ENCODE results near the gene DENND4A.
"Not testable (repeated sequence)": the region's sequence is repeated elsewhere in the genome, so short reads cannot be mapped to it uniquely, and the experiment has no call there.

The DENND4A gene

DNA sequence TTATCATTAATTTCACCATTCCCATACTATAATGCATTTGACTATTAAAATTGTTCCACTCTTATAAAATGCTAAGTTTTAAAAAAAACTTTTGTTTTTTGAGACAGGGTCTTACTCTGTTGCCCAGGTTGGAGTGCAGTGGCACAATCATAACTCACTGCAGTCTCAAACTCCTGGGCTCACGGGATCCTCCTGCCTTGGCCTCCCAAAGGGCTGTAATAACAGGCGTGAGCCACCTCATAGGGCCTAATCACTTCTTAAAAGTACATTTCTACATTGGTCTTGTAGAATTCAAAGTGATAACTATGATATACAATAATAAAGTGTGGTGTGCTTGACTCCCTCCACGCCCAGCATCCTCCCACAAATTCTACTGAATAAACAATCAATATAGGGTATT lies 3.0 kb downstream of the DENND4A start:
- DNase-seq (ENCODE audit: low spot score): no peak

DNA sequence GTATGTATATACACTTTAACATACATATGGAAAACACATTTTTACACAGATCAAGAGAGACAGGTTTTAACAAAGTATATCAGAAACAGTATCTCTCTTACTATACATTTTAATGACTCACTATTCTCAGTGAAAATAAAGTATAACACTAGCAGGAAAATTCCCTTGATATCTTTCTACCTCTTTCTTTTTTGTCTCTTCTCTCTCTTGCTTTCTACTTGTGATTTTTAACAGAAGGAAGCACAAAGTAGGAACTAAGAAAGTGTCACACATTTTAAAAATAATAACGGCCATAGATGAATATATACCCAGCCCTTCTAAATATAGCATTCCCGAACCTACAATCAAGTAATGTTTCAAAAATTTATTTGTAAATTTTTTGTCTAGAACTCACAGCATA lies 4.8 kb downstream of the DENND4A start:
- DNase-seq (ENCODE audit: low spot score): no peak

DNA sequence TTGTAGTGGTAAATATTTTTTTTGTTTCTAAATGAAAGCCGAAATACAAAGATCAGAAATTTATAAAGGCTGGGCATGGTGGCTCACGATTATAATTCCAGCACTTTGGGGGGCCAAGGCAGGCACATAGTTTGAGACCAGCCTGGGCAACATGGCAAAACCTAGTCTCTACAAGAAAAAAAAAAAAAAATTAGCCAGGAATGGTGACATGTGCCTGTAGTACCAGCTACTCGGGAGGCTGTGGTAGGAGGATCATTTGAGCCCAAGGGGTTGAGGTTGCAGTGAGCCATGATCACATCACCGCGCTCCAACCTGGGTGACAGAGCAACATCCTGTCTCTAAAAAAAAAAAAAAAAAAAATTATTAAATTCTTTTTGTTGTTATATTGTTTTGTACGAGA lies 6.9 kb downstream of the DENND4A start:
- no peak for DNase-seq (ENCODE audit: low spot score)

DNA sequence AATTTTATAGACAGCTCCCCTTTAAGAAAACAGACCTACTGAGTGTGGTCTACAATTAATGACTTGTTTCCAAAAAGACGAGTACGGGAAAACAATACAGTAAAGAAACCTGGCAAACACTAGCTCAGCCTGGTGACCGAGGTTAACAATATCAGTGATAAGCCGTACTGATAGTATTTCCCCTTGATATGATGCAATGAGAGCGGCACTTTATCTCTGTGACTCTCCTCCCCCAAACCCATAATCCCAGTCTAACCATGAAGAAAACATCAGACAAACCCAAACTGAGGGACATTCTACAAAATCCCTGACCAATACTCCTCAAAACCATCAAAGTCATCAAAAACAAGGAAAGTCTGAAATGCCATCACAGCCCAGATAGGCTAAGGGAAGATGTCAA lies 8.2 kb downstream of the DENND4A start:
- DNase-seq (ENCODE audit: low spot score): no peak

DNA sequence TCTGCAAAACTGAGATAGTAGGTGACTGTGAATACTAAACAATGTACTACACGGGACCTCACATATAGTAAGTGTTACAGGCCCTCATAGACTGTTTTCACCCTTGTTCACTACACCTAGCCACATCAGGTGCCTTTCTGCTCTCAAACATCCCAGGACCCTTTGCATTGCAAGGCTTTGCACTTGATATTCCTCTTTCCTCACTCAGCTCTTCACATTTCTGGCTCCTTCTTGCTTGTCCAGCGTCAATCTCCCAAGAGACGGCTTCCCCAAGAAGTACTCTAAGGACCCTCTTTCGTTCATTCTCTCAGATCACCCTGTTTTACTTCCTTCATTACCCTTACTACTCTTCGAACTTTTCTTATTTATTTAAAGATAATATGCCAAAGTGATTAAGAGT lies 10.0 kb downstream of the DENND4A start:
- DNase-seq (ENCODE audit: low spot score): no peak

DNA sequence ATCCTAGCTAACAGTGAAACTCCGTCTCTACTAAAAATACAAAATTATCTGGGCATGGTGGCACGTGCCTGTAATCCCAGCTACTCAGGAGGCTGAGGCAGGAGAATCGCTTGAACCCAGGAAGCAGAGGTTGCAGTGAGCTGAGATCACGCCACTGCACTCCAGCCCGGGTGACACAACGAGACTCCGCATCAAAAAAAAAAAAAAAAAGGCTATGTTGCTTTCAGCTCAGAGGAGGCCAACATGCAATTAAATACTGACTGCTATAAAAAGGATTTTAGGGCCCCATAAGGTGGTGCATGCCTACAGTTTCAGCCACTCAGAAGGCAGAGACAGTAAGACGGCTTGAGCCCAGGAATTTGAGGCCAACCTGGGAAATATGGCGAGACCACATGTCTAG lies 13.4 kb downstream of the DENND4A start:
- not testable (repeated sequence) for DNase-seq (ENCODE audit: low spot score)

DNA sequence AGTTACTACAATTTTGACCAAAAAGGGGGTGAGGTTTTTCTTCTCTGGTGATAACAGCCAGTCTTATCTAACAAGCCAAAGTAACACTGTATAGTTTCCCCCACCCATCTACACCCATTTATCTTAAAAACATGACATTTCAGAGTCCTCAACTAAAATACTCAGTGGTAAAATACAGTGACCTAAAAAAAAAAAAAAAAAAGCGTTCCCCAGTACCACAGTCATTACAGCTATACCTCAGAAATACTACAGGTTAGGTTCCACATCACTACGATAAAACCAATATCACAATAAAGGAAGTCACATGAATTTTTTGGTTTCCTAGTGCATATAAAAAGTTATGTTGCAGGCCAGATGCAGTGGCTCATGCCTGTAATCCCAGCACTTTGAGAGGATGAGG lies 13.8 kb downstream of the DENND4A start:
- DNase-seq (ENCODE audit: low spot score): peak; percentile 66

DNA sequence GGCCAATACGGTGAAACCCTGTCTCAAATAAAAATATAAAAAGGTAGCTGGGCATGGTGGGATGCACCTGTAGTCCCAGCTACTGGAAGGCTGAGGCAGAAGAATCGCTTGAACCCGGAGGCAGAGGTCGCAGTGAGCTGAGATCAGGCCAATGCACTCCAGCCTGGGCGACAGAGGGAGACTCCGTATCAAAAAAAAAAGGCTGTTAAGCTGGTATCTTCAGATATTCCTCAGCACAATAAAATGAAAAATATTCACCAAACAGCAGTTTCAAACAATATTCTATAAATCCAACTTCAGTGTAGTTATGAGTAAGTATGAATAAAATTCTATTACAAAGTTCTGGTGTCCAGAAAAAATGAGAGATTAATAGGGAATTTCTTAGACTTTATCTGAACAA lies 14.2 kb downstream of the DENND4A start:
- DNase-seq (ENCODE audit: low spot score): peak; percentile 56

DNA sequence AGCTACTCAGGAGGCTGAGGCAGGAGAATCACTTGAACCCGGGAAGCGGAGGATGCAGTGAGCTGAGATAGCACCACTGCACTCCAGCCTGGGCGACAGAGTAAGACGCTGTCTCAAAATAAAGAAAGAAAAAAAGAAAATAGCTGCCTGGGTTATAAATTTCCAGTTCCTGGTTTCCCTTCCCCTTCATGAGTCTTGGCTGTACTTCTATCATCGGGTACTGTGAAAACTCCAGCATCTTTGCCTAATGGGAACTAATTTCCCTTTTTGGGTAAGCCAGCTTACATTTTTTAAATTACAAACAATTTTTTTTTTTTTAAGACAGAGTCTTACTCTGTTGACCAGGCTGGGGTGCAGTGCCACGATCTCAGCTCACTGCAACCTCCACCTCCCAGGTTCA lies 15.0 kb downstream of the DENND4A start:
- DNase-seq (ENCODE audit: low spot score): no peak

DNA sequence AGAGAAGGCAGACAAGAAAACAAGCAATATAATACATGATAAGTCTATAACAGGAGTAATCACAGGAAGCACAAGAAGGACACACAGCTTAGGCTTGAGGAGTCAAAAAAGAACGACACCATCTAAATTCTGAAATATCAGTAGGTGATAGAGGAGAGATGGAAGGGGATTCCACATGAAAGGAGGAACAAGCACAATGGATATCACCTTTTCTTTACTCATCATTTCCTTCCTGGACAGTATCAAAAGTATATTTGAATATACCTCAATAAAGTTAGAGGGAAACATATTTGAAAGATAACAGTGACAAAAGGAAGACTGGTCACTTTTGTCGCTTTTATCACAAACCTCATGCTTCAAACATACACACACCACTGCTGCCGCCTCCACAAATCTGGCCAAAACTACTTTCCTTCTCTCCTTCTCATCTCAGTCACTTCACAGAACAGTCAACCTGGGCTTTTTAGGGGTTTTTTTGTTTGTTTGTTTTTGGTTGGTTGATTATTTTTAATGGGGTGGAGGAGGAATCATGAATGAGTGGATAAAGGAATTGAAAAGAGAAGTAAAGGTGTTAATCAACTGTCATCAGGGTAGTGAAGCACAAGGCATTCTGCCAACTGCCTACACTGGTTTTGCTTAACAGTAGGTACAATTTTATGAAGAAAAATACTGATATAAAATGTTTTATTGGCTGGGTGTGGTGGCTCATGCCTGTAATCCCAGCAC lies 18.5 kb downstream of the DENND4A start:
- DNase-seq (ENCODE audit: low spot score): no peak

DNA sequence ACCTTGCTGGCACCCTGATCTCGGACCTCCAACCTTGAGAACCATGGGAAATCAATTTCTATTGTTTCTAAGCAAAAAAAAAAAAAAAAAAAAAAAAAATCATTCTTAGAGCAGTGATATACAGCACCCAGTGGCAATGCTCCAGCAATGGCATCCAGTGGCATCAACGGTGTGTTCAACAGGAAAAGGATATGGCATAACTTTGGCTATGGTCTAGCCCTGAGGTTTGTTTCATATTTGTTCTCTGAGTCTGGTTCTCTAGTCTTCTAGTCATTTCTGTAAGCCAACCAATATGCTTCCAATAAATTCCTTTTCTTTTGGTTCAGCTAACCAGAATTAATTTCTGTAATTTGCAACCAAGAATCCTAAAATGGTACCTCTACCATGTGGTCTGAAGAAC lies 19.2 kb downstream of the DENND4A start:
- no peak for DNase-seq (ENCODE audit: low spot score)

DNA sequence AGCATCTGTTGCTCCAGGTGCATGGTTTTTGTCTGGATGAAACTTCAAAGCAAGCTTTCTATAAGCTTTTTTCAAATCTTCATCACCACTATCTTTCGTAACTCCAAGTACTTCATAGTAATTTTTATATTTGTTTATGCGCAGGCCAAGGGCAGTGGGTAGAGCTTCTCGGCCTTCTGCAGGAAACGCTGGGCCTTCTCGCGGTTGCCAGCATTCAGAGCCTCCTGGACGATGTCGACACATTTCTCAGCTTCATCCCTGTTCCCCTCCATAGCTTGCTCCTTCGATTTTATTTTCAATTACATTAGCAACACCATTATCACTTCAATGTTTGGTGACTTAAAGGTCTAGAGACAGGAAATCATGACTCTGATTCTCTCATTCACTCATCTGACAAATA lies 20.2 kb downstream of the DENND4A start:
- DNase-seq (ENCODE audit: low spot score): no peak

DNA sequence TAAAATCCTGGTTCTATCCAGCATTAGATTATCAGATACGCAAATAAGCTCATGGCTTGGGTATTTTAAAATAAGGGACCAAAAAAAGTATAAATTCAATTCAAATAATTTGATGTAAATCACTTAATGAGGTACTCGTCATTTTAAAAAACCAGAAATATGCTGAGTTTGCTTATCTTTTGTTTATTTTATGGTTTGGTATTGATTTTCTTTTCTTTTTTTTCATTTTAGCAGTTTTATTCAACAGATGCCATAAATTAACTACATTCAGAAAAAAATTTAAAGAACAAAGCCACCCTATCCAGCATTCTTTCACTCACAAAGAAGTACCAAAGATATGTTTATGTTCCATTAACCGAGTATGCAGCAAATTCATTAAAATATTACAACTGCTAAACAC lies 22.6 kb downstream of the DENND4A start:
- no peak for DNase-seq (ENCODE audit: low spot score)

DNA sequence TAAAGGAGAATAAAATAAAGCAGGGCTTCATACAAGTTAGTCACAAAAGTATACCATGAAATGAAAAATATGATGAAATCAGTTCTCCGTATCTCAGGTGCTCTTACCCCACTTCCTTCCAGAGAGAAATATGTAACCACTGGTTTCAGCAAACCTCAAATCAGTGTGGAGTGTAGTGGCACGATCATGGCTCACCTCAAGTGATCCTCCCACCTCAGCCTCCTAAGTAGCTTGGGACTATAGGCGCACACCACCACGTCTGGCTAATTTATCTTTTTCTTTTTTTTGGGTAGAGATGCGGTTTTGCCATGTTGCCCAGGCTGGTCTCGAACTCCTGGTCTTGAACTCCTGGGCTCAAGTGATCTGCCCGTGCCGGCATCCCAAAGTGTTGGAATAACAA lies 24.2 kb downstream of the DENND4A start:
- DNase-seq (ENCODE audit: low spot score): no peak

DNA sequence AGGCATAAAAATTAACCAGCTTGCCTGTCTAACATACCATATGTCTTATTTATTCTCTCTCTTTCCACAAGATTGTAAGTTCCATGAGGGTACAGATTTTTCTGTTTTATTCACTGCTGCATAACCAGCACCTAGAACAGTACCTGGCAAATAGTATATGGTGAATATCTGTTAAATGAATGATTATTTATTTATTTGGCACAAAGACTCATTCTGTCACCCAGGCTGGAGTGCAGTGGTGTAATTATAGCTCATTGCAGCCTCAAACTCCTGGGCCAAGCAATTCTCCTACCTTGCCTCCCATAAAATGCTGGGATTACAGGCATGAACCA lies 24.9 kb downstream of the DENND4A start:
- DNase-seq (ENCODE audit: low spot score): no peak

DNA sequence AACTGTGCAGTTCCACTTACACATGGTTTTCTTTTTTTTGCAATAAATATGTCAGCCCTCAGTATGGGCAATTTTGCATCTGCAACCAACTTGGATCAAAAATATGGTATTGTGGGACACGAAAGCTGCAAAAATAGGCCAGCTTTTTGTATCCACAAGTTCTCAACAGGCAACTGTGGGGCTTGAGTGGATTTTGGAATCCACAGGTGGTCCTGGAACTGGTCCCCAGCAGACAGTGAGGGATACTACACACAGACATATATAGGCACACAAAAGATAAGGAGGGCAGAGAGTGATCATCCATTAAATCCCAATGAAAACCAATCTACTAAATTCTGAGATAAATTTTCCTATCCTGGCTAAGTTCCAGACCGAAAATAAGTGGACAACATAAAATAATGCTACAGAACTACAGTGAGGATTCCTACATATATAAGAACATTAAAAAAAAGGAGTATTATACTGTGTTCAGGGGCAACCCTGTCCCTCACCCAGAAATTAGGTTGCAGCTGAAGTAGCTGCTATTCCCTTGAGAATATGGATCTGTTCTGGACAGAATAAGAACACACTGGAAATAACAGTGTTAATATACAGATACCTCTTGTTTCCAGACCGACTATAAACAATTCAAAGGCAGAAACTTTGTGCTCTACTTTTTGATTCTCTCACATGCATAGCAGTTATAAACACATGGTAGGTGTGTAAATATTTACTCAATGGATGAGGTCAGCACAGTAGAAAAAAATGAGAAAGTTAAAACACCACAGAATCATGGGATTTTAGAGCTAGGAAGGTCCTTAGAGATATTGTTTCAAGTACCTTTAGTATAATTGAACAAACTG lies 25.4 kb downstream of the DENND4A start:
- DNase-seq (ENCODE audit: low spot score): no peak

DNA sequence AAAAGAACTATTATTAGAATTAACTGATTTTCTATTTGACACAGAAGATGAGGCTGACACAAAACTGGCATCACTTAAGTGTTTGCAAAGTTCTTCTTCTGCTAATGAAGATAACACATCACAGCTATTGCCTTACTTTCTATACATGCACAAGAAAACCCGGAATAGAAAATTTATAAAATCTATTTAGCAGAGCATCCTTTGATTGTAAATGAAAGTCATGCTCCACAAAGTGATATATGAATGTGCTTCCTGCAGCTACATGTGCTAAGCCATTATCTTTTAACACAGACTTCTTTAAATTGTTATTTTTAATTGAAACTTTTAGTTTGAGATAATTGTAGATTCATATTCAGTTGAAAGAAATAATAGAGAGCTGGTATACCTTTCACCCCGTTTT lies 27.0 kb downstream of the DENND4A start:
- no peak for DNase-seq (ENCODE audit: low spot score)

DNA sequence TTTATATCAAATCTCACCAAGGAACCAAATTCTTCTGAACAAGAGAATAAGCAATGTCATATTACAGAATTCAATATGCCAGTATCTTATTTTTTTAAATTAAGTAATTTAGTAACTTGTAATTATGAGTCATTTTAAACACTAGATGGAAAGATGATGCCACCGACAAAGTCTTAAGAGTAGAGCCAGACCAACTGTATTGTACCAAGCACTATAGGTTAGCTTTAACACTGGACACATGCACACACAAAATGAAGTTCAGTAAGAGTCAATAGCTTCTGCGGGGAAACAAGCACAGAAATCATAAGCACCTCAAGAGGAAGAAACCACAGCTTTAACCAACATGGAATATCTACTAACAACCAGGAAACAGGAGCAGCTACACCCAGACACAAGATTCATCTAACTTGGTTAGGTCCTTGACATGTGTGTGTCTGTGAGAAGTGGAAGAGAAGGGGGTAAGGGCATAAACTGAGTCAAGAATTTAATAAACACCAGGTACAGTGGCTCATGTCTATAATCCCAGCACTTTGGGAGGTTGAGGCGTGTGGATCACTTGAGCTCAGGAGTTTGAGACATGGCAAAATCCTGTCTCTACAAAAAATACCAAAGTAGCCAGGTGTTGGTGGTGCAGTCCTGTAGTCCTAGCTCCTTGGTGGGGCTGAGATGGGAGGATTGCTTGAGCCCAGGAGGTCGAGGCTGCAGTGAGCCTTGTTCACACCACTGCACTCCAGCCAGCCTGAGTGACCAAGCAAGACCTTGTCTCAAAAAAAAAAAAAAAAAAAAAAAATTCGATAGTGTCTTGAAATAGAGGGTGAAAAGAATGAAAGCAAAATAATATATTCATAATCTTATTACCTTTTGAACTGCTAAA lies 28.9 kb downstream of the DENND4A start:
- no peak for DNase-seq (ENCODE audit: low spot score)

DNA sequence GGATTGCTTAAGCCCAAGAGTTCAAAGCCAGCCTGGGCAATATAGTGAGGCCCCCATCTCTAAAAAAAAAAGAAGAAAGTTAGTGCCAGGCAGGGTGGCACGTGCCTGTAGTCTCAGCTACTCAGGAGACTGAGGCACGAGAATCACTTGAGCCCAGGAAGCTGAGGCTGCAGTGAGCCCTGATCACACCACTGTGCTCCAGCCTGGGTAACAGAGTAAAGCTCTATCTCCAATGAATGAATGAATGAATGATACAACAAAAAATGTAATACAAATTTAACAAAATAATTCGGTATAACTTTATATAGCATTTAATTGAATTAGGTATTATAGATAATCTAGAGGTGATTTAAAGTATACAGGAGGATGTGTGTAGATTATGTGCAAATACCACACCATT lies 29.7 kb downstream of the DENND4A start:
- DNase-seq (ENCODE audit: low spot score): no peak

DNA sequence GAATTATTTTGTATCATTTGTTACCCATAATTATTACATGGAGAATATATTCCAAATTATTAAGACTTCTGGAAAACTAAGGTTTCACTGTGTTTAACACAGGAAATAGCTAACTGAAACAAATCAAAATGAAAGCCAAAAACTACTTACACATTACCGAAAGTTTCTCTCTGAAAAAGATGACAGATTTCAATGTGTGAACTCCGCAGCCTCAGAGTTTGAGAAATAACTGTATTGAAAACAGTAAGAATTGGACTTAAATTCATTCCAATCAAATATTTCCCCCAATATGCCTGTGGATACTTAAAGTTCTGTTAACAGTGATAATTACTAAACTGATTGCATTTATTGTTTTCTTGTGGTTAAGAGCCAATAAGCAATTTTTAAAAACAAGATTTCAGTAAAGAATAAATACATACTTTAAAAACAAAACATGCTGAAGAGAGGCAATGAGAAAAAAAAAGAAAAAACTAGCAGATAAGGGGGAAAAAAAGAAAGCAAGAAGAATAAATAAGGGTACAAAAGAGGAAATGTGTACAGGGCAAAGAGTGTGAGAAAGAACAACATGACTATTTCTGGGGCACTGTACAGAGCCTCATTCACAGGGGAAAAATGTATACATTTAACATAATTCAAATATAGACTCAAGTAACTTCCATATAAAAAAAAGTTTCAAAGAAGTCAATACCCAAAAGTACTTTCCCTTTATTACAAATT lies 30.7 kb downstream of the DENND4A start:
- no peak for DNase-seq (ENCODE audit: low spot score)

DNA sequence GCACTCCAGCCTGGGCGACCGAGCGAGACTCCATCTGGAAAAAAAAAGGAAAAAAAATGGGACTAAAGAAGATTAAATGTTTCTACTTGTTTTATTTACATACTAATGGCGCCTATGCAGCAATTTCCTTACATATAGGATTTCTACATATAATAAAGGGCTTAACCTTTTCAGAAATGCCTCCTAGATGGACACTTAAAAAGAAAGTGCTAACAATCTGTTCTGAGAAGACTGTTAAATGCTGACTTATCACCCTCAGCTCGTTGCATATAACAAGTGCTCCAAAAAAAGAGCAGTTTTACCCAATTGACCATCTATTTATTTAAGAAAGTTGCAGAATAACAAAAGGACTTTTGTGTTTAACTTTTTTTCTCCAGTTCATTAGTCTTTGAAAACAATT lies 32.7 kb downstream of the DENND4A start:
- no peak for DNase-seq (ENCODE audit: low spot score)

DNA sequence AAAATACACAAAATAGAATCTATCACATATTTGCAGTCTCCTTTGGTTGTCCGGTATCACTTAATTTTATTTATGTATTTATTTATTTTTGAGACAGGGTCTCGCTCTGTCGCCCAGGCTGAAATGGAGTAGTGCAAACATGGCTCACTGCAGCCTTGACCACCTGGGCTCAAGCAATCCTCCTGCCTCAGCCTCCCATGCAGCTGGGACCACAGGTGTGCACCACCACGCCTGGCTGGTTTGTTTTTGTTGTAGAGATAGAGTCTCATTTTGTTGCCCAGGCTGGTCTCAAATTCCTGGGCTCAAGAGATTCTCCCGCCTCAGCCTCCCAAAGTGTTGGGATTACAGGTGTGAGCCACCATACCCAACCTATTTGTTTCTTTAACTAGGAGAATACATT lies 33.9 kb downstream of the DENND4A start:
- DNase-seq (ENCODE audit: low spot score): no peak
